Stomach (tissue), 4 donors: ENCODE data around the gene TJAP1.

ENCODE experiments used
- CTCF ChIP-seq, 7 experiments: fragments of 450-650 bp in 4 of 7; fragments of 200-600 bp in 3 of 7; sonication (generic) in 3 of 7; IDR thresholded peaks; one replicate each; pipeline ENCODE4 v1.5.1; 2016 to 2019; ENCODE audit warnings: antibody characterized with exemption in 7 of 7, control low read depth in 2 of 7, mild to moderate bottlenecking in 1 of 7
- POLR2A ChIP-seq, 4 donors: fragments of 450-650 bp; IDR thresholded peaks; one replicate each; pipeline ENCODE4 v1.6.1; 2016; ENCODE audit warnings: antibody characterized with exemption in 4 of 4, control low read depth in 2 of 4, mild to moderate bottlenecking in 1 of 4, moderate library complexity in 1 of 4

DNA sequence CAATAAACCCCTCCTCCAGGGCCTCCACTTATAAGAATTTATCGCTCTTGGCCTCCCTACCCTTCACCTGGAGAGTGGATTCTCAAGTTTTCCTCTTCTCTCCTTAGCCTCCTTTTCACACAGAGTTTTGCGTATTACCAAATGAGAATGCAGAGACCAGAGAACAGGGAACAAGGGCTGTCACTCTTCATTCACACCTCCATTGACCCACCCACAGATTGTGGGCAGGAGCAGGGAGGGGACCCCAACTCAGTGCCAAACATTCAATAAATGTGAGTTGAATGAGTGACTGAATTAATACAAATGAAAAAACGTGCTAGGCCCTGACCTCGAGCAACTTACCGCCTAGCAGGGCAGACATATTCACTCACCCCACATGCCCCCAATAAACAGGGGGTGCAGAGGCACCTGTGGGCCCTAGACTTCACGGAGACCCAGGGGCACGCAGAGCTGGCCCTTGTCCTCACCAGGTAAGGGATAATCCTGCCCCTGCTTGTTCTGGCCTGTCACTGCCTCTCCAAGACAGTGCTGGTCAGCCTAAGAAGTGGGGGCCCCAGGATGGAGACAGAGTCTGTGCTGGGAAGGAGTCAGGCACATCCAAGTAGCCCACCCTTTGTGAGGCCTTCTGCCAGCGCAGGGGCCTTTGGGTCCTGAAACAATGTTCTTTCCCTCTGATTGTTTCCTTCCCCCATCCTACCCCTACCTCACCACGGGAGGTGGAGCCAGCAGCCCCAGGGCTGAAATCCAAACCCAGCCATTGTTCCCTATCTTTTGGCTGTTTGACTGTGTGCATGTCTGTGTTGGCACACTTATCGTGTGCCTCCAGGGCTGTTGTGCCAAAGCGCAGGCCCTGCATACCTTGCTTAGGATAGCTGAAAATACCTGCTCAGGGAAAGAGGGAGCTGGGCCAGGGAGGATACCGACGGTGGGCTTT, 8.4 kb upstream of the TJAP1 start:
- TF ChIP-seq CTCF (IDR thresholded peaks at IDR 0.05): no peak
- no peak for TF ChIP-seq POLR2A (IDR thresholded peaks at IDR 0.05)
